CD14-positive monocyte (primary cell): Measurements from ENCODE around the gene CD226. TPM values are rescaled to one million over a fixed set of nuclear protein-coding genes. Genes with fewer than 3 reads are reported as not detected.

Experiments
- DNase-seq, 3 donors: peaks; one replicate each; pipeline ENCODE4 v3.0.0-alpha.2; 2011 to 2022
- H2AFZ ChIP-seq: 2 replicates; pipeline ENCODE4 v1.6.0; 2012; ENCODE audit warnings: mild to moderate bottlenecking, low read depth, low read length, inconsistent platforms; ENCODE audit not compliant: insufficient read depth, poor library complexity, severe bottlenecking
- H3K27ac ChIP-seq, 2 donors: 1 replicate in 1 of 2; 2 replicates in 1 of 2; pipeline ENCODE4 v1.5.1; 2012 to 2013; ENCODE audit warnings: low read length in 2 of 2, control low read depth in 1 of 2, inconsistent platforms in 1 of 2, low read depth in 1 of 2, mild to moderate bottlenecking in 1 of 2
- H3K27me3 ChIP-seq, 2 donors: one replicate each; pipeline versions ENCODE4 v1.6.0 to v1.6.1; 2011 to 2013; ENCODE audit warnings: low read length in 2 of 2; ENCODE audit not compliant: control insufficient read depth in 2 of 2, insufficient read depth in 2 of 2
- H3K36me3 ChIP-seq, 2 donors: replicated peaks in 1 of 2; 1 replicate in 1 of 2; 2 replicates in 1 of 2; pipeline versions ENCODE4 v1.5.1 to v1.6.1; 2012 to 2013; ENCODE audit warnings: low read length in 2 of 2, control low read depth in 1 of 2, inconsistent platforms in 1 of 2, mild to moderate bottlenecking in 1 of 2; ENCODE audit not compliant: insufficient read depth in 2 of 2, control insufficient read depth in 1 of 2
- H3K4me1 ChIP-seq, 2 donors: 1 replicate in 1 of 2; 2 replicates in 1 of 2; pipeline versions ENCODE4 v1.5.1 to v1.6.1; 2012 to 2013; ENCODE audit warnings: low read length in 2 of 2, control low read depth in 1 of 2, inconsistent platforms in 1 of 2, mild to moderate bottlenecking in 1 of 2, moderate library complexity in 1 of 2; ENCODE audit not compliant: insufficient read depth in 2 of 2, control insufficient read depth in 1 of 2
- H3K4me2 ChIP-seq: replicated peaks from 2 replicates; pipeline ENCODE3; 2012; ENCODE audit warnings: low read length, moderate library complexity, mild to moderate bottlenecking; ENCODE audit not compliant: poor library complexity, severe bottlenecking; ENCODE audit errors: extremely low read depth
- H3K4me3 ChIP-seq, 3 experiments: fragments of 200-600 bp in 1 of 3; sonication (generic) in 1 of 3; replicated peaks in 1 of 3; 1 replicate in 2 of 3; 2 replicates in 1 of 3; pipeline ENCODE4 v1.5.1; 2011 to 2013; ENCODE audit warnings: low read length in 3 of 3, mild to moderate bottlenecking in 3 of 3, control low read depth in 2 of 3, low read depth in 2 of 3, inconsistent platforms in 1 of 3, moderate library complexity in 1 of 3
- H3K79me2 ChIP-seq: 2 replicates; pipeline ENCODE4 v1.6.0; 2012; ENCODE audit warnings: mild to moderate bottlenecking, control low read depth, inconsistent platforms, low read length, moderate library complexity; ENCODE audit not compliant: insufficient read depth
- H3K9ac ChIP-seq: 2 replicates; pipeline ENCODE4 v1.6.0; 2017; ENCODE audit warnings: low read length, mild to moderate bottlenecking; ENCODE audit not compliant: insufficient read depth, poor library complexity, severe bottlenecking
- H3K9me3 ChIP-seq, 2 donors: replicated peaks in 1 of 2; 1 replicate in 1 of 2; 2 replicates in 1 of 2; pipeline versions ENCODE4 v1.5.1 to v1.6.1; 2012 to 2013; ENCODE audit warnings: low read length in 2 of 2, control low read depth in 1 of 2; ENCODE audit not compliant: control insufficient read depth in 1 of 2, insufficient read depth in 1 of 2
- H4K20me1 ChIP-seq: 2 replicates; pipeline ENCODE4 v1.6.0; 2012; ENCODE audit warnings: mild to moderate bottlenecking, low read length, control low read depth, moderate library complexity; ENCODE audit not compliant: insufficient read depth
- H3K27ac Mint-ChIP-seq, 7 donors: one replicate each; pipeline ENCODE4 v1.8.0; 2020; ENCODE audit warnings: mild to moderate bottlenecking in 7 of 7, mixed read lengths in 7 of 7, moderate library complexity in 6 of 7, inconsistent platforms in 2 of 7
- H3K27me3 Mint-ChIP-seq, 3 donors: one replicate each; pipeline ENCODE4 v1.8.0; 2021 to 2022; ENCODE audit warnings: low read depth in 3 of 3, mild to moderate bottlenecking in 3 of 3, mixed read lengths in 3 of 3, moderate library complexity in 3 of 3, inconsistent platforms in 1 of 3
- H3K36me3 Mint-ChIP-seq, 2 donors: one replicate each; pipeline ENCODE4 v1.8.0; 2020; ENCODE audit warnings: mixed read lengths in 2 of 2, inconsistent platforms in 1 of 2, mild to moderate bottlenecking in 1 of 2
- H3K4me1 Mint-ChIP-seq: one replicate; pipeline ENCODE4 v1.8.0; 2020; ENCODE audit warnings: mild to moderate bottlenecking, mixed read lengths
- H3K4me3 Mint-ChIP-seq, 2 donors: one replicate each; pipeline ENCODE4 v1.8.0; 2020; ENCODE audit warnings: mild to moderate bottlenecking in 2 of 2, mixed read lengths in 2 of 2, moderate library complexity in 1 of 2
- H3K9me3 Mint-ChIP-seq, 7 donors: one replicate each; pipeline ENCODE4 v1.8.0; 2020 to 2022; ENCODE audit warnings: mixed read lengths in 7 of 7, mild to moderate bottlenecking in 6 of 7, moderate library complexity in 6 of 7, inconsistent platforms in 2 of 7
- WGBS: methylation state at CpG from one replicate; pipeline ENCODE4 v1.1.5; 2013; ENCODE audit warnings: missing lambda C conversion rate; ENCODE audit not compliant: insufficient coverage; 5-methylcytosine and 5-hydroxymethylcytosine counted together
- intact Hi-C, 2 donors: fragments of 100-400 bp; cut with micrococcal nuclease; formaldehyde crosslinking; loops; one replicate each; pipeline versions ENCODE4 v1.15.0 to v1.15.1; 2023
- polyA plus RNA-seq, 3 donors: library from polyadenylated mRNA; depleted of rRNA in 1 of 3; unstranded in 2 of 3; stranded (reverse) in 1 of 3; fragments of 300-500 nt in 2 of 3; fragments of >200 nt in 1 of 3; fragmentation: Illumina TruSeq in 2 of 3; gene quantifications; 1 replicate in 2 of 3; 2 replicates in 1 of 3; pipeline ENCODE4 v1.2.3, GENCODE V29; 2012 to 2021
- TF ChIP-seq, protein P1 (sequence below): fragments of 200-600 bp; IDR thresholded peaks from one replicate; pipeline ENCODE4 v1.8.0; 2022; ENCODE audit warnings: antibody characterized with exemption, mild to moderate bottlenecking

CD226 gene
- polyA plus RNA-seq, 3 donors = 0.53 to 1.1 (median 0.65) TPM

DNA sequence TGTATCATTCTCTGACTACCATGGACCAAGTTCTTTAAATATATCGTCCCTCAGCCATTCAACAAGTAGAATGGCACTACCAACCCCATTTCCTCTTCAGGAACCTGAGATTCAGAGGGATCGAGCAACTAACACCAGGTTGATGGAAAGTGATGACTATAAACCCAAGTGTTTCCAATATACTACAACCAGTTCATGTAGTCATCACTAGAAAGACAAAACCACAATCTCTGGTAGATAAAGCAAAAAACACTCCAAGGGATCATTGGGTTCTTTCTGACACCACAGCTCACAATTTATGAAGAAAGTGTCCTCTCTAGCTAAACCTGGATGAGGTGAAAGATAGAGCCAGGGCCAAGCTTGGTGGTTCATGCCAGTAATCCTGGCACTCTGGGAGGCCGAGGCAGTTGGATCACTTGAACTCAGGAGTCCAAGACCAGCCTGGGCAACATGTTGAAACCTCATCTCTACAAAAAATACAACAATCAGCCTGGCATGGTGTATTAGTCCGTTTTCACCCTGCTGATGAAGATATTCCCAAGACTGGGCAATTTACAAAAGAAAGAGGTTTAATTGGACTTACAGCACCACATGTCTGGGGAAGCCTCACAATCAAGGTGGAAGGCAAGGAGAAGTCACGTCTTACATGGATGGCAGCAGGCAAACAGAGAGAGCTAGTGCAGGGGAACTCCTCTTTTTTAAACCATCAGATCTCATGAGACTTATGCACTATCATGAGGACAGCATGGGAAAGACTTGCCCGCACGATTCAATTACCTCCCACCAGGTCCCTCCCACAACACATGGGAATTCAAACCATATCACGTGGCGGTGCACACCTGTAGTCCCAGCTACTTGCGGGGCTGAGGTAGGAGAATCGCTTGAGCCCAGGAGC, 2.2 kb downstream of the CD226 start:
- Histone ChIP-seq H2AFZ (no peak overlapping the region), H3K36me3 (no peaks in the 10 kb centered on the region), H4K20me1 (no peaks in the 10 kb centered on the region), H3K4me2 (no peak overlapping the region), H3K4me3 (no peak overlapping the region), H3K27me3 (no peaks in the 10 kb centered on the region), H3K4me1 (peaks cover 28 to 32% of the 10 kb centered on the region in 2 donors), H3K27ac (no peak overlapping the region), H3K9me3 (peaks cover 5 to 13% of the 10 kb centered on the region in 2 donors), H3K79me2 (no peaks in the 10 kb centered on the region), H3K9ac (no peak overlapping the region)
- intact Hi-C loops = no loop called here
- no peak for DNase-seq
- TF ChIP-seq, protein P1, sequence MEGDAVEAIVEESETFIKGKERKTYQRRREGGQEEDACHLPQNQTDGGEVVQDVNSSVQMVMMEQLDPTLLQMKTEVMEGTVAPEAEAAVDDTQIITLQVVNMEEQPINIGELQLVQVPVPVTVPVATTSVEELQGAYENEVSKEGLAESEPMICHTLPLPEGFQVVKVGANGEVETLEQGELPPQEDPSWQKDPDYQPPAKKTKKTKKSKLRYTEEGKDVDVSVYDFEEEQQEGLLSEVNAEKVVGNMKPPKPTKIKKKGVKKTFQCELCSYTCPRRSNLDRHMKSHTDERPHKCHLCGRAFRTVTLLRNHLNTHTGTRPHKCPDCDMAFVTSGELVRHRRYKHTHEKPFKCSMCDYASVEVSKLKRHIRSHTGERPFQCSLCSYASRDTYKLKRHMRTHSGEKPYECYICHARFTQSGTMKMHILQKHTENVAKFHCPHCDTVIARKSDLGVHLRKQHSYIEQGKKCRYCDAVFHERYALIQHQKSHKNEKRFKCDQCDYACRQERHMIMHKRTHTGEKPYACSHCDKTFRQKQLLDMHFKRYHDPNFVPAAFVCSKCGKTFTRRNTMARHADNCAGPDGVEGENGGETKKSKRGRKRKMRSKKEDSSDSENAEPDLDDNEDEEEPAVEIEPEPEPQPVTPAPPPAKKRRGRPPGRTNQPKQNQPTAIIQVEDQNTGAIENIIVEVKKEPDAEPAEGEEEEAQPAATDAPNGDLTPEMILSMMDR = no peak
- Mint-ChIP-seq H3K9me3 (peaks cover 5 to 19% (median 16%) of the 10 kb centered on the region in 7 donors), H3K4me1 (peaks cover 6% of the 10 kb centered on the region), H3K27me3 (peaks cover 0 to 3% (median 0%) of the 10 kb centered on the region in 3 donors), H3K4me3 (no peak overlapping the region), H3K36me3 (peaks cover 0 to 2% of the 10 kb centered on the region in 2 donors), H3K27ac (peak overlapping the region in 1 of 7 donors; percentile 58)
- WGBS = 94% methylated on average over 6 of the region's 11 CpGs

DNA sequence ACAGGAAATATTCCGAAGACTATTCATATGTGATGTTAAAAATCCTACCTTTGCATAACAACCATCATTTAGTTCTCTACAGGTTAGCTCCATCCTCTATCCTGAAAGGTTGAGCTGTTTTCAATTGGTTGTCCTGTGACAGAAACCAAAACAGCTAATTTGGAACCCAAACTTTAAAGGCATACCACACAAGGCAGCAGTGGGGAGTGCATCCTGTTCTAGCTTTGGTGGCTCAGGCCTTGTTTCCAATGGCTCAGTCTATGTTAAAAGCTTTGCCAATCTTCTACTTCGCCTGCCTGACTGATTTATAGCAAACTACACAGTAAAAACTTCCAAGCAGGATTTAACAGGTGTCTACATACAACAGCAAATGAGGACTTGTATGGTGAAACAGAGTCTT, 3.2 kb downstream of the CD226 start:
- H3K79me2 ChIP-seq = no peaks in the 10 kb centered on the region
- Mint-ChIP-seq H3K27me3 (peaks cover 0 to 3% (median 0%) of the 10 kb centered on the region in 3 donors), H3K27ac (no peak overlapping the region), H3K36me3 (peaks cover 0 to 2% of the 10 kb centered on the region in 2 donors), H3K9me3 (peaks cover 11 to 23% (median 16%) of the 10 kb centered on the region in 7 donors), H3K4me1 (peaks cover 6% of the 10 kb centered on the region), H3K4me3 (no peak overlapping the region)
- H3K4me3 ChIP-seq = no peak overlapping the region
- no peak overlapping the region for H3K4me2 ChIP-seq
- no peaks in the 10 kb centered on the region for H4K20me1 ChIP-seq
- H3K27me3 ChIP-seq = no peaks in the 10 kb centered on the region
- peaks cover 5 to 13% of the 10 kb centered on the region in 2 donors for H3K9me3 ChIP-seq
- no peak overlapping the region for H3K27ac ChIP-seq
- no CpG with 5 or more reads among the region's 2 CpGs for WGBS
- H2AFZ ChIP-seq = no peak overlapping the region
- H3K36me3 ChIP-seq = no peaks in the 10 kb centered on the region
- peaks cover 23 to 25% of the 10 kb centered on the region in 2 donors for H3K4me1 ChIP-seq
- no peak for DNase-seq
- intact Hi-C loops = no loop called here
- TF ChIP-seq, protein P1 = no peak
- no peak overlapping the region for H3K9ac ChIP-seq
